ENCODE results near the gene GATA2. TPM values are rescaled to one million over a fixed set of nuclear protein-coding genes. Genes with fewer than 3 reads are reported as not detected.

Gene GATA2
- total RNA-seq, 4 donors from 2014 or later: 8.1 to 24.7 (median 15.9) TPM

- Histone ChIP-seq H3K36me3 (no peaks in the 10 kb centered on the region), H3K9me3 (peaks cover 0 to 4% (median 0%) of the 10 kb centered on the region in 4 donors), H3K27ac (no peak overlapping the region), H3K4me1 (no peaks in the 10 kb centered on the region), H3K4me3 (no peak overlapping the region), H3K27me3 (peaks cover 0 to 11% of the 10 kb centered on the region in 2 donors)
- WGBS, 2 donors: 55 to 62% methylated on average over 9 of the region's 9 CpGs
- no peak for DNase-seq (ENCODE audit: low spot score in 2 of 2)
- TF ChIP-seq POLR2A (IDR thresholded peaks at IDR 0.05) (no peak), CTCF (IDR thresholded peaks at IDR 0.05) (no peak), EP300 (IDR thresholded peaks at IDR 0.05) (no peak)
Observed at GRCh38 chr3:128532012-128532983, 39.3 kb upstream of the GATA2 start.

GRCh38 chr3:128524374-128525299 is 31.6 kb upstream of the GATA2 start:
- no peak for TF ChIP-seq CTCF (IDR thresholded peaks at IDR 0.05)
- TF ChIP-seq EP300 (IDR thresholded peaks at IDR 0.05): no peak
- no peak for TF ChIP-seq POLR2A (IDR thresholded peaks at IDR 0.05)
- H3K36me3 ChIP-seq: no peaks in the 10 kb centered on the region
- DNase-seq (ENCODE audit: low spot score in 2 of 2): no peak
- H3K4me3 ChIP-seq: no peak overlapping the region
- peaks cover 0 to 19% of the 10 kb centered on the region in 2 donors for H3K27me3 ChIP-seq
- H3K9me3 ChIP-seq: peaks cover 0 to 4% (median 0%) of the 10 kb centered on the region in 4 donors
- no peak overlapping the region for H3K27ac ChIP-seq
- no peaks in the 10 kb centered on the region for H3K4me1 ChIP-seq
- WGBS, 2 donors: 62 to 63% methylated on average over 10 of the region's 10 CpGs

- H3K27me3 ChIP-seq: peaks cover 0 to 24% of the 10 kb centered on the region in 2 donors
- no peak for DNase-seq (ENCODE audit: low spot score in 2 of 2)
- WGBS, 2 donors: 83% methylated on average over 12 to 15 of the region's 16 CpGs
Observed at GRCh38 chr3:128523591-128523990, 30.6 kb upstream of the GATA2 start.

GRCh38 chr3:128521715-128522114 is 28.7 kb upstream of the GATA2 start:
- H3K36me3 ChIP-seq: no peaks in the 10 kb centered on the region
- WGBS, 2 donors: 93 to 100% methylated on average over 1 of the region's 1 CpG
- H3K4me3 ChIP-seq: no peak overlapping the region
- peaks cover 0 to 24% of the 10 kb centered on the region in 2 donors for H3K27me3 ChIP-seq
- no peak for TF ChIP-seq CTCF (IDR thresholded peaks at IDR 0.05)
- TF ChIP-seq EP300 (IDR thresholded peaks at IDR 0.05): no peak
- no peak for TF ChIP-seq POLR2A (IDR thresholded peaks at IDR 0.05)
- no peak overlapping the region for H3K27ac ChIP-seq
- no peak for DNase-seq (ENCODE audit: low spot score in 2 of 2)
- H3K9me3 ChIP-seq: no peaks in the 10 kb centered on the region
- H3K4me1 ChIP-seq: no peaks in the 10 kb centered on the region

More at GRCh38 chr3:128523591-128523990, 30.6 kb upstream of the GATA2 start:
- TF ChIP-seq POLR2A (IDR thresholded peaks at IDR 0.05) (no peak), CTCF (IDR thresholded peaks at IDR 0.05) (no peak), EP300 (IDR thresholded peaks at IDR 0.05) (no peak)
- Histone ChIP-seq H3K4me1 (no peaks in the 10 kb centered on the region), H3K27ac (no peak overlapping the region), H3K9me3 (no peaks in the 10 kb centered on the region), H3K36me3 (no peaks in the 10 kb centered on the region), H3K4me3 (no peak overlapping the region)

All from tibial nerve (tissue), 4 donors.